HPDE6-E6E7 (cell line): ENCODE results near the gene KBTBD7.
A peak's percentile ranks its signal among the peaks of the same experiment; 100 is the strongest.
"Not testable (repeated sequence)": the region's sequence is repeated elsewhere in the genome, so short reads cannot be mapped to it uniquely, and the experiment has no call there.

Experiments used
- DNase-seq: peaks from one replicate; pipeline ENCODE4 v3.0.0; 2011; ENCODE audit warnings: missing footprints; ENCODE audit errors: extremely low spot score

The KBTBD7 gene

DNA sequence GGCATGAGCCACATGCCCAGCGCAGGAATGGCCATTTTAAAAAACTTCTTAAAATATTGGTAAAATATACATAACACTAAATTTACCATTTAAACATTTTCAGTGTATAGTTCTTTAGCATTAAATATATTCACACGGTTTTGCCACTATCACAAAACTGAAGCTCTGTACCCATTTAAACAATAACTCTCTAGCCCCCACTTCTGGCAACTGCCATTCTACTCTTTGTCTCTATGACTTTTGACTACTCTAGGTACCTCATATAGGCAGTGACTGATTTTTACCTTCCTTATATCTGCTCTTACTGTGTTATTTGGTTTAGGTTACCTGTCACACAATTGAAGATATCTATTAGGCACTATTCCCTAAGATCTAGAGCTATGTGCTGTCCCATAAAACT, 2.3 kb upstream of the KBTBD7 start:
- no peak for DNase-seq

DNA sequence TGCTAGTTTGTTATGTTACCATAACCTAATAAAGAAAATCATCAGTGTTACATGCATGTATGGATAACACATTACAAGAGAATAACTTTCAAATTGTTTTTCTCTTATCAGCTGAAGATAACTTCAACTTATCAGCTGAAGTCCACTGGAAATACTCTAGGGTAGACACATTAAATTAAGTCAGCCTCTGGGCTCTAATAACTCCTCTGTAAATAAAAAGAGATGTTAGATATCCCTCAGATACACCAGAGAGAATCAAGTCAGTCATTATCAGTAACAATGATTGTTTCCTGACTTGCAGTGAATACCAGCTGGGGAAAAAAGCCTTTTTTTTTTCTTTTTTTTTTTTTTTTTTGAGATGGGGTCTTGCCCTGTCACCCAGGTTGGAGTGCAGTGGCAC, 1.6 kb upstream of the KBTBD7 start:
- DNase-seq, result no peak

- DNase-seq, result no peak
Measured at GRCh38 chr13:41193469-41193868, 900 bp downstream of the KBTBD7 start.

DNA sequence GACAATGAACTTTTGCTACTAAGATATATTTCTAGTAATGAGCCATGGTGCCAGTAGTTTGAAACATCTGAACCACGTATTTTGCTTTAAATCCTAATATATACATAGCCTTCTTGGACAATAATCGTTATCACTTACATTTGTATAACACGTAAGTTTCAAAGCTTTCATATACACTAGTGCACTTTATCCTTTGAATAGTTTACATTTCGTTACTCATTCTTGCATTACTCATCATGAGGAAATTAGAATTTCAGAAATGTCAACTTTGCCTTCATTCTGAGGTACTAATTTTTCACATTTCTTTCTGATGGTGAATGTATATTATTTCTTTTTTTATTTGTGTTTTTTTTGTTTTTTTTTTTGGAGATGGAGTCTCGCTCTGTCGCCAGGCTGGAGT, 5.8 kb downstream of the KBTBD7 start:
- DNase-seq, result no peak

GRCh38 chr13:41186481-41186880, 7.9 kb downstream of the KBTBD7 start:
- DNase-seq, result no peak

DNA sequence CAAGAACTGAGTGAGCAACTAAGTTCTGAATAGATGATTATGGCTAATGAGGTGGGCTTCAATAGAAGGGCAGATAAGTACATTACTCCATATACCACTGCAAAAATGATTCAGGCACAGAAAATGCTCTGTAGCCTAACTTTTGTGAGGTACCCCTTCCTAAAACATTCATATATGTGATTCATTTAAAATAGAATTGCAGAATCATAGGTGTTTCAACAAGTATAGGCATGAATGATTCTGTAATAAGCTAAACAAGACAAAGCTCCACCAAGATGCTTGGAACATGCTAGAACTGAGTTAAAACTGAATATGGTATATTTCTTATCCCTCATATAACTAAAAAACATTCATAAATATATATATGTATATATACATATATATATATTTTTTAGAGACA, 12.1 kb downstream of the KBTBD7 start:
- peak; percentile 4 for DNase-seq

GRCh38 chr13:41179593-41180250, 14.6 kb downstream of the KBTBD7 start:
- DNase-seq, result no peak

DNA sequence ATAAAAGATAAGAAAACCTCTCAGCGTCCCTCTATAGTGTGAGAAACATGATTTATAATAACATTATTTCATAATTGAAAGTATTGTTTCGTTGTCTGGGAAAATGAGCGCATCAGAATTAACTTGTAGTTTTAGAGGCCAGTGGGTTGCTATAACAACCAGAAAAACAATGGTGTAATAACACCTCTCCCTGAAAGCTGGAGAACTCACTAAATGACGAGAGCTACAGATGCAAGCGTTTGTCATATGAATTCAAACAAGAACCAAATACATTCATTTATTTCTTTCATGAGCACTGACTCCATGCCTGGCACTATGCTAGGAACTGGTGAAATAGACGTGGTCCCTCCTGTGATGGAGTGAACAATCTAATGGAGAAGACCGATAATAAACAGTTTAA, 16.3 kb downstream of the KBTBD7 start:
- no peak for DNase-seq

GRCh38 chr13:41177616-41178015, 16.8 kb downstream of the KBTBD7 start:
- DNase-seq, result no peak

DNA sequence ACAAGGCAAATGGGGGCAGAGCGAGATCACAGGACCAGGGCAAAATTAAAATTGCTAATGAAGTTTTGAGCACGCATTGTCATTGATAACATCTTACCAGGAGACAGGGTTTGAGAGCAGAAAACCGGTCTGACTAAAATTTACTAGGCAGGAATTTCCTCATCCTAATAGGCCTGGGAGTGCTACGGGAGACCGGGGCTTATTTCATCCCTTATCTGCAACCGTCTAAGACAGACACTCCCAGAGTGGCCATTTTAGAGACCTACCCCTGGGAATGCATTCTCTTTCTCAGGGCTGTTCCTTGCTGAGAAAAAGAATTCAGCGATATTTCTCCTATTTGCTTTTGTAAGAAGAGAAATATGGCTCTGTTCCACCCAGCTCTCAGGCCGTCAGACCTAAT, 18.8 kb downstream of the KBTBD7 start:
- DNase-seq, result not testable (repeated sequence)

GRCh38 chr13:41162151-41162550, 32.2 kb downstream of the KBTBD7 start:
- no peak for DNase-seq

DNA sequence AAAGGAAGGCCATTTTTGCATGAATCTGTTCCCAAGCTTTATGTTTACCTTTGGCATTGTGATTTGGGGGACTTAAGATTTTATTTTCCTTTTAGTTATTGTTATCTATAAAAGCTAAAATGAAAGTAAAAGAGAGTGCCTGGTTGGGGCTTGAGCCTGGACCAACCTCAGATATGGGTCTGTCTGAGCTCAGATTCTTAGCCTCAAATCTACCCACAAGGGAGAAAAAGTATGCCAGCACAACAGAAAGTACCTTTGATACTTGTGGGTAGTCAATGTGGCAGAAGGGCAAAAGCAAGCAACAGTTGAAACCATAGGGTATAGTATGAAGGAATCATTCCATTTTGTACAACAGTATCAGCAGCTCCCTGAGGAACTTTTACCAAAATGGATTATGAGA, 35.2 kb downstream of the KBTBD7 start:
- DNase-seq, result no peak

DNA sequence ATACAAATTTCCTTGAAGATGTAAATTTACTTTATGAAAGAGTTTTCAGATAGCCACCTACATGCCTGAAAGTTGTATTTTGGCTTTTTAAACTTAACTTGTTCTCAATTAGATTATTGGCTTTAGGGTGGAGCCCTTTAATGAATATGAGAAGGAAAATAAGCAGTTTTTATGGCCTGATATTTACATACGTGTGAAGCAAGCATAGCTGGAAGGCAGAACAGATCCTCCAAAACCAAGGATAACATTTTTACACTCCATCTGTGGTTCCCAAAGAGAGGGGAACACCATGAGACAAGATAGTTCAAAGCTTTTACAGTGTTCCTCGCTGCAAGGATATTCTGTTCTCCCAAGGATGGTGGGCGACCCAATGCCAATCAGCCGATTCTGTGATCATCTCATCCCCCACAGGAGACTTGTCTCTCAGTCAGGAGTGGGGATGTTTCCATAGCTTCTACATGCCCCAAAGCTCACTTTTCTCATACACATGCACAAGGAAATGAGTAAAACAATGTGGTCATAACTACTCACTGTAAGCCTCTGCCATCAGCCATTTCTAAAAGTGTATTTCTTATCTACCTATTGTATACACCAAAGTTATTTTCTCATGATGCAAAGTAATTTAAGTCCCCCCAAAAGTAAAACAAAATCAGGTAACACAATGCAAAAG, 37.2 kb downstream of the KBTBD7 start:
- no peak for DNase-seq

DNA sequence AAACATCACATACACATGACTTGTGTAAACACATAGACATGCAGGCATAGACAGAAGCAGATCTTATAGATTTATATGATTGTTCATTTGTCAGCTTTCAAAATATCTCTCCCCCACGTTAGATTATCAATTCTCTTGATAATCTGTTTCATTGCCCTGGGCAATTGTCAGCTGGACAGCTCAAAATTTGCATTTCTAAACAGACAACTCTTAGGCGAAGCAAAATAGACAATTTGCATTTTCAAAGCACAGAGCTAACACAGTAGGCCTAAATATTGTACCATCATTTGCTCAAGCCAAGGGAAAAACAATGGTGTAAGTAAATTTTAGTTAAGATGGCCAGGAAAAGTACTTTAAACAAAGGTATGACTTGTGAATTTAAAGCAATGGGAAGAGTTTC, 37.7 kb downstream of the KBTBD7 start:
- no peak for DNase-seq

DNA sequence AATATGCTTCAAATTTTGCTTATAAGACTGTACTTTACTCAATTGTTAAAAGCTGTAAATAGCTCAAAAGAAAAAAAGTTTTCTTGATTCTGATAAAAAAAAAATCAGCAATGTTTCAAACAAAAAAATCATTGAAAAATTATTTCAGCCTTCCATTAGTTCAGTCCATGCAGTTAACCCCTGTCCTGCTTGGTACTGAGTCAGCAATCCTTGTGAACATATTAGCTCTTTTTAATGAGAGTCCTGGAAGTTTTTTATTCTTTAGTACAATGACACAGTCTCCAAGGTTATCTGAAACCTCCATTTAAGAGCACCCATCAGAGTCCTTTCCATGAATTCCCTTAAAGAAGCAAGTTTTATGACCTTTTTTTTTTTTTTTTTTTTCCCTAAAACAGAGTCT, 40.3 kb downstream of the KBTBD7 start:
- no peak for DNase-seq

DNA sequence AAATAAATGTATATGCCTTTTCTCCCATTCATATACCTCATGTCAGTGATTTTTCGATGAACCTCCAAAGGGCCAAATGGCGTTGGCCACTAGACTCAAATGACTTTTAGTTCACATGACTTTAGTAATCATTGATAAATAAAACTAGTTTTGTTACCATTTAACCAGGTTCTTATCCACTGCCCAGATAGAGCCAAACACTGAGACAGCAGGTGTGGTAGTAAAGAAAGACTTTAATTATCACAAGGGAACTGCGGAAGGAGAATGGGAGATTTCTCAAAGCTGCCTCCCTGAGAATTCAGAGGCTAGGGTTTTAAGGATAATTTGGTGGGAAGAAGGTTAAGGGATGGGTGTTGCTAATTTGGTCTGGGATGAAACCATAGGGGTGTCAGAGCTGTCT, 42.4 kb downstream of the KBTBD7 start:
- no peak for DNase-seq

DNA sequence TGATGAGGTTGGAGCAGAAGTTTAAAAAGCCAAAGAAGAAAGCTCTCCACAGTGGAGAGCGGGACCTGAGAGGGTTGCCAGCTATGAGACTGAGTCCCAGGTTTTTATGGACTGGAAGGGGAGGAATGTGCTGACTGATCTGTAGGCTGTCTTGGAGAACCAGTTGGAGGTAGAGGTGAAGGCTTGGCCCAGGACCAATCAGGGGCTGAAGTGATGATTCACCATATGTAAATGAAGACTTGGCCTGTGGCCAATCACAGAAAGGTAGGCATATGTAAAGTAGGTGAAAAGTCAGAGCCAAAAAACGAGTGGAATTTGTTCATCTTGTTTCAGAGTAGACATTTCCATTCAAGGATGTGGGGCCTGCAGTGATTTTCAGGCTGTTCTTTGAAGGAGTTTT, 44.3 kb downstream of the KBTBD7 start:
- DNase-seq, result no peak

- no peak for DNase-seq
Measured at GRCh38 chr13:41148419-41149283, 45.7 kb downstream of the KBTBD7 start.

DNA sequence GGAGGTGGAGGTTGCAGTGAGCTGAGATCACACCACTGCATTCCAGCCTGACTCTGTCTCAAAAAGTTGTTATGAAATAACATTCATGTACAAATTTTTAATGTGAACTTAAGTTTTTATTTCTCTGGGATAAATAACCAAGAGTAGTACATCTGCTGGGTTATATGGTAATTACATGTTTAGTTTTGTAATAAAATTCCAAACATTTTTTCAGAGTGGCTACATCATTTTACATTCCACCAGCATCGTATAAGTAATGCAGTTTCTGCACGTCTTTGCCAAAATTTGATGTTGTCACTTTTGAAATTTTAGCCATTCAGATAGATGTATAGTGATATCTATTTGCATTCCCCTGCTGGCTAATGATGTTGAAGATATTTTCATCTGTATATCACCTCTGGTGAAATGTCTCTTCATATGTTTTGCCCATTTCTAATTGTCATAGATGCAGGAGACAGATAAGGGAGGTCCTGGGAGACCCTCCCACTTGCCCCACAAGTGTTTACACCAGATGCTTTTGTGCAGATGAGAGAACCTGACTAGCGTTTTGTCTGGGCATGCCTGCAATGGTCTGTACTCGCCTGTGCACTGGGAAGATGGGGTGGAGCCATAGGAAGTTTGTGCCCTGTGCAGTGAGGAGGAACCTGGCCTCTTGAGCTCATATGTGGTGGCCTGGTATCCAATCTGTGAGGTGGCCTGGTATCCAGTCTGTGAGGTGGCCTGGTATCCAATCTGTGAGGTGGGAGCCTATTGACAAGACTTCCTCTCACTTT, 49.0 kb downstream of the KBTBD7 start:
- DNase-seq, result no peak

- no peak for DNase-seq
Measured at GRCh38 chr13:41144576-41144975, 49.8 kb downstream of the KBTBD7 start.
